Calu3 (cell line): ENCODE measurements around the gene ULK4. TPM values are rescaled to one million over a fixed set of nuclear protein-coding genes. Genes with fewer than 3 reads are reported as not detected.

Experiments
- BruUV-seq: library from RNA; stranded (reverse); fragments of 400-500 nt; replicated peaks from 2 replicates; lab custom pipeline; 2021; lab: Mats Ljungman, UMichigan
- CTCF ChIA-PET: fragments of 300-600 bp; sonication (Branson Sonifier 250); formaldehyde crosslinking; loops from one replicate; lab custom pipeline; 2022; ENCODE audit warnings: antibody characterized with exemption; lab: Charles Lee
- DNase-seq: peaks from one replicate; pipeline ENCODE4 v3.0.0; 2022
- H3K27ac Mint-ChIP-seq: one replicate; pipeline ENCODE4 v1.8.0; 2022; ENCODE audit warnings: mixed read lengths; ENCODE audit not compliant: unreplicated experiment
- H3K27me3 Mint-ChIP-seq: one replicate; pipeline ENCODE4 v1.8.0; 2022; ENCODE audit warnings: mixed read lengths; ENCODE audit not compliant: unreplicated experiment
- H3K36me3 Mint-ChIP-seq: one replicate; pipeline ENCODE4 v1.8.0; 2022; ENCODE audit warnings: mild to moderate bottlenecking, moderate library complexity, mixed read lengths; ENCODE audit not compliant: insufficient read depth, unreplicated experiment
- H3K4me1 Mint-ChIP-seq: one replicate; pipeline ENCODE4 v1.8.0; 2022; ENCODE audit warnings: mild to moderate bottlenecking, low read depth, mixed read lengths; ENCODE audit not compliant: unreplicated experiment
- H3K4me3 Mint-ChIP-seq: one replicate; pipeline ENCODE4 v1.8.0; 2022; ENCODE audit warnings: mild to moderate bottlenecking, low read depth, moderate library complexity, mixed read lengths; ENCODE audit not compliant: unreplicated experiment
- H3K9me3 Mint-ChIP-seq: one replicate; pipeline ENCODE4 v1.8.0; 2022; ENCODE audit warnings: low read depth, mixed read lengths; ENCODE audit not compliant: unreplicated experiment
- intact Hi-C: fragments of 100-400 bp; cut with micrococcal nuclease; formaldehyde crosslinking; loops from one replicate; pipeline ENCODE4 v1.10.0; 2022; ENCODE audit not compliant: unreplicated experiment
- total RNA-seq: library from RNA; stranded (reverse); gene quantifications from 2 replicates; pipeline ENCODE4 v1.2.3, GENCODE V29; 2022
- TF ChIP-seq, protein P1 (sequence below): fragments of 200-600 bp; IDR thresholded peaks from one replicate; pipeline ENCODE4 v1.8.0; 2022; ENCODE audit warnings: antibody characterized with exemption; ENCODE audit not compliant: unreplicated experiment

The ULK4 gene
- total RNA-seq, 1 experiment from 2014 or later, result 8.7 TPM

- intact Hi-C loops, result no loop called here
- Mint-ChIP-seq H3K4me1 (no peaks in the 10 kb centered on the region), H3K4me3 (no peak overlapping the region), H3K36me3 (no peaks in the 10 kb centered on the region), H3K27me3 (no peaks in the 10 kb centered on the region), H3K9me3 (no peaks in the 10 kb centered on the region), H3K27ac (no peak overlapping the region)
- CTCF ChIA-PET, result no interaction called here
- BruUV-seq, result no TSS peak
- TF ChIP-seq, protein P1, sequence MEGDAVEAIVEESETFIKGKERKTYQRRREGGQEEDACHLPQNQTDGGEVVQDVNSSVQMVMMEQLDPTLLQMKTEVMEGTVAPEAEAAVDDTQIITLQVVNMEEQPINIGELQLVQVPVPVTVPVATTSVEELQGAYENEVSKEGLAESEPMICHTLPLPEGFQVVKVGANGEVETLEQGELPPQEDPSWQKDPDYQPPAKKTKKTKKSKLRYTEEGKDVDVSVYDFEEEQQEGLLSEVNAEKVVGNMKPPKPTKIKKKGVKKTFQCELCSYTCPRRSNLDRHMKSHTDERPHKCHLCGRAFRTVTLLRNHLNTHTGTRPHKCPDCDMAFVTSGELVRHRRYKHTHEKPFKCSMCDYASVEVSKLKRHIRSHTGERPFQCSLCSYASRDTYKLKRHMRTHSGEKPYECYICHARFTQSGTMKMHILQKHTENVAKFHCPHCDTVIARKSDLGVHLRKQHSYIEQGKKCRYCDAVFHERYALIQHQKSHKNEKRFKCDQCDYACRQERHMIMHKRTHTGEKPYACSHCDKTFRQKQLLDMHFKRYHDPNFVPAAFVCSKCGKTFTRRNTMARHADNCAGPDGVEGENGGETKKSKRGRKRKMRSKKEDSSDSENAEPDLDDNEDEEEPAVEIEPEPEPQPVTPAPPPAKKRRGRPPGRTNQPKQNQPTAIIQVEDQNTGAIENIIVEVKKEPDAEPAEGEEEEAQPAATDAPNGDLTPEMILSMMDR, result no peak
- DNase-seq, result no peak
These were observed 332.8 kb downstream of the ULK4 start for GRCh38 chr3:41629072-41629471.

DNA sequence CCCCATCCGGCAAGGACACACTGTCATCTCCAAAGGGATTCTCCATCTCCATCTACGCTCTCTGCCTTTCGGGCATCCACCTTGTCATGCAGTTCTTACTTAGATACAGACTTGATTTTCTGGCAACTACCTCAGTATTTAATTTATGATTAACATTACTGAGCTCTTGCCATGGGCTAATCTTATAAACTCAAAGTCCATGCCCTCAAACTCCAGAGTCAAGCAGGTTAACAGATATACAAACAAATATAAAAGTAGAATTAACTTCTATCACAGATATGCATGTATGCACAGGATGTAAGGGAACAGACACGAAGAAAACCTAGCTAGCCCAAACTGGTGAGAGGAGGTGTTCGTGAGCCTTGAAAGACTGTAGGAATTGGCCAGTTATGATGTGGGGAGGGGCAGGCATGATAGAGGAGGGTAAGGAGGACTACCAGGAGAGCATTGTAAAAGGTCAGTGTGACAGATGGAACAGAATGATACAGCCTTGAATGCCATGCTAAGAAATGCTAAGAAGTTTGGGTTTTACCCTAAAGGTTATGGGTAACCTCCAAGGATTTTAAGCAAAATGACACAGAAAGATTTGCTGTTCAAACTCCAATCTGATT is 334.3 kb downstream of the ULK4 start:
- no peak for DNase-seq
- intact Hi-C loops, result no loop called here
- no peak overlapping the region for H3K4me3 Mint-ChIP-seq
- H3K4me1 Mint-ChIP-seq, result no peaks in the 10 kb centered on the region
- BruUV-seq, result no TSS peak
- TF ChIP-seq, protein P1, result no peak
- H3K9me3 Mint-ChIP-seq, result no peaks in the 10 kb centered on the region
- no peaks in the 10 kb centered on the region for H3K36me3 Mint-ChIP-seq
- H3K27me3 Mint-ChIP-seq, result no peaks in the 10 kb centered on the region
- no peak overlapping the region for H3K27ac Mint-ChIP-seq
- CTCF ChIA-PET, result no interaction called here

DNA sequence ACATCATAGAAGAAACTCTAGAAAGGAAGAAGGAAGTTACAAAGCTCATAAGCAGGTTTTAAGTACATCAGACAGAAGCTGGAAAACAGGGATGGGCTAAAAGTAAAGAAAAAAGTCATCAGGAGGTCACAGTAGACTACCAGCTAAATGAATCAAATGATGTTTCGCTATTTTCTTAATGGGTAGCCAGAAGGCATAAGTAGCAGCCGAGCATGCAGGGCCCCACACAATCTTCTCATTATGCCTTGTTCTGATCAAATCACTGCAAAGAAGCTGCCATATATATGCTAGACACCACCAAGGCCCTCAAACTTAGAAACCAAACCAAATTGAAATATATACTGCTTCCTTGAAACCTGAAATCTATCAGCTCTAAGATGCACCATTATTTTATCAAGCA is 349.1 kb downstream of the ULK4 start:
- no peak for DNase-seq
- TF ChIP-seq, protein P1, result no peak
- Mint-ChIP-seq H3K4me3 (no peak overlapping the region), H3K9me3 (no peaks in the 10 kb centered on the region), H3K4me1 (no peaks in the 10 kb centered on the region), H3K27ac (no peak overlapping the region), H3K27me3 (no peaks in the 10 kb centered on the region), H3K36me3 (no peaks in the 10 kb centered on the region)
- no TSS peak for BruUV-seq
- CTCF ChIA-PET, result interaction anchor here (0.7 kb wide), 2 partner anchors 11 to 18 kb away, joined by 3 to 4 read pairs; no protein-coding TSS in a partner anchor
- intact Hi-C loops, result no loop called here

- no TSS peak for BruUV-seq
- CTCF ChIA-PET, result no interaction called here
These were observed 350.9 kb downstream of the ULK4 start for GRCh38 chr3:41611008-41611407.

More at GRCh38 chr3:41611008-41611407, 350.9 kb downstream of the ULK4 start:
- Mint-ChIP-seq H3K4me3 (no peak overlapping the region), H3K27ac (no peak overlapping the region), H3K9me3 (no peaks in the 10 kb centered on the region), H3K27me3 (no peaks in the 10 kb centered on the region), H3K4me1 (no peaks in the 10 kb centered on the region), H3K36me3 (no peaks in the 10 kb centered on the region)
- TF ChIP-seq, protein P1, result no peak
- DNase-seq, result no peak
- intact Hi-C loops, result no loop called here
